Esophagus squamous epithelium (tissue), 4 donors: ENCODE data around the gene GNRHR.

ENCODE experiments used
- CTCF ChIP-seq, 6 experiments: fragments of 450-650 bp in 4 of 6; fragments of 200-600 bp in 2 of 6; sonication (generic) in 2 of 6; IDR thresholded peaks; one replicate each; pipeline ENCODE4 v1.5.1; 2016 to 2019; ENCODE audit warnings: antibody characterized with exemption in 6 of 6, mild to moderate bottlenecking in 4 of 6, moderate library complexity in 4 of 6
- POLR2A ChIP-seq, 4 donors: fragments of 450-650 bp; IDR thresholded peaks; one replicate each; pipeline ENCODE4 v1.6.1; 2017; ENCODE audit warnings: antibody characterized with exemption in 4 of 4, mild to moderate bottlenecking in 4 of 4, moderate library complexity in 3 of 4

- TF ChIP-seq CTCF (IDR thresholded peaks at IDR 0.05): no peak
- no peak for TF ChIP-seq POLR2A (IDR thresholded peaks at IDR 0.05)
These were observed 56.1 kb downstream of the GNRHR start for GRCh38 chr4:67697860-67698687.
